Mesothelial cell of epicardium (in vitro differentiated cells): Measurements from ENCODE around the gene CCDC6. TPM values are rescaled to one million over a fixed set of nuclear protein-coding genes. Genes with fewer than 3 reads are reported as not detected.

Experiments used
- DNase-seq, 2 experiments: peaks; one replicate each; pipeline ENCODE4 v3.0.0; 2021; ENCODE audit warnings: low spot score in 2 of 2; ENCODE audit not compliant: unreplicated experiment in 2 of 2
- H3K27ac Mint-ChIP-seq: 2 replicates; pipeline ENCODE4 v1.8.0; 2021; ENCODE audit warnings: mixed read lengths
- H3K27me3 Mint-ChIP-seq: 2 replicates; pipeline ENCODE4 v1.8.0; 2021; ENCODE audit warnings: low read depth, mixed read lengths
- H3K36me3 Mint-ChIP-seq: 2 replicates; pipeline ENCODE4 v1.8.0; 2021; ENCODE audit warnings: mixed read lengths
- H3K4me1 Mint-ChIP-seq: 2 replicates; pipeline ENCODE4 v1.8.0; 2021; ENCODE audit warnings: mixed read lengths
- H3K4me3 Mint-ChIP-seq: 2 replicates; pipeline ENCODE4 v1.8.0; 2021; ENCODE audit warnings: mild to moderate bottlenecking, moderate library complexity, mixed read lengths
- H3K9me3 Mint-ChIP-seq: 2 replicates; pipeline ENCODE4 v1.8.0; 2021; ENCODE audit warnings: mixed read lengths
- CTCF ChIP-seq: fragments of 200-600 bp; sonication (generic); IDR thresholded peaks from one replicate; pipeline ENCODE4 v1.5.0; 2021; ENCODE audit warnings: antibody characterized with exemption; ENCODE audit not compliant: unreplicated experiment
- total RNA-seq: library from RNA; stranded (reverse); gene quantifications from 3 replicates; pipeline ENCODE4 v1.2.1, GENCODE V29; 2021

Gene CCDC6
- total RNA-seq, 1 donor from 2014 or later = 50.5 TPM

GRCh38 chr10:59857049-59857448 lies 49.3 kb downstream of the CCDC6 start:
- Mint-ChIP-seq H3K27me3 (no peaks in the 10 kb centered on the region), H3K36me3 (peaks cover 24% of the 10 kb centered on the region), H3K4me1 (peaks cover 57% of the 10 kb centered on the region), H3K27ac (peak overlapping the region; percentile 5), H3K4me3 (no peak overlapping the region), H3K9me3 (peaks cover 22% of the 10 kb centered on the region)
- no peak for DNase-seq
- TF ChIP-seq CTCF = no peak

- H3K4me3 Mint-ChIP-seq = no peak overlapping the region
- H3K27ac Mint-ChIP-seq = peak overlapping the region; percentile 78
- H3K27me3 Mint-ChIP-seq = no peaks in the 10 kb centered on the region
- DNase-seq = no peak
- H3K36me3 Mint-ChIP-seq = peaks cover 15% of the 10 kb centered on the region
- peaks cover 67% of the 10 kb centered on the region for H3K4me1 Mint-ChIP-seq
- peaks cover 13% of the 10 kb centered on the region for H3K9me3 Mint-ChIP-seq
- no peak for TF ChIP-seq CTCF
These were observed 50.3 kb downstream of the CCDC6 start for GRCh38 chr10:59856104-59856503.

GRCh38 chr10:59854571-59854970 lies 51.8 kb downstream of the CCDC6 start:
- Mint-ChIP-seq H3K36me3 (peaks cover 3% of the 10 kb centered on the region), H3K4me1 (peaks cover 70% of the 10 kb centered on the region), H3K9me3 (peaks cover 4% of the 10 kb centered on the region), H3K4me3 (peak overlapping the region; percentile 3), H3K27me3 (no peaks in the 10 kb centered on the region), H3K27ac (peak overlapping the region; percentile 86)
- DNase-seq = no peak
- no peak for TF ChIP-seq CTCF

GRCh38 chr10:59852670-59853069 lies 53.7 kb downstream of the CCDC6 start:
- Mint-ChIP-seq H3K4me1 (peaks cover 65% of the 10 kb centered on the region), H3K27ac (peak overlapping the region; percentile 83), H3K27me3 (no peaks in the 10 kb centered on the region), H3K36me3 (peaks cover 6% of the 10 kb centered on the region), H3K4me3 (no peak overlapping the region), H3K9me3 (no peaks in the 10 kb centered on the region)
- no peak for TF ChIP-seq CTCF
- DNase-seq = no peak

- Mint-ChIP-seq H3K27ac (peak overlapping the region; percentile 72), H3K36me3 (peaks cover 10% of the 10 kb centered on the region), H3K4me3 (no peak overlapping the region), H3K27me3 (no peaks in the 10 kb centered on the region), H3K4me1 (peaks cover 59% of the 10 kb centered on the region), H3K9me3 (no peaks in the 10 kb centered on the region)
- DNase-seq = no peak
- no peak for TF ChIP-seq CTCF
These were observed 54.5 kb downstream of the CCDC6 start for GRCh38 chr10:59851864-59852263.

GRCh38 chr10:59847888-59848287 lies 58.5 kb downstream of the CCDC6 start:
- no peak for DNase-seq
- H3K27me3 Mint-ChIP-seq = no peaks in the 10 kb centered on the region
- H3K9me3 Mint-ChIP-seq = no peaks in the 10 kb centered on the region
- peaks cover 22% of the 10 kb centered on the region for H3K36me3 Mint-ChIP-seq
- no peak for TF ChIP-seq CTCF
- no peak overlapping the region for H3K27ac Mint-ChIP-seq
- no peak overlapping the region for H3K4me3 Mint-ChIP-seq
- peaks cover 21% of the 10 kb centered on the region for H3K4me1 Mint-ChIP-seq
